ENCODE measurements around the gene STKLD1. TPM values are rescaled to one million over a fixed set of nuclear protein-coding genes. Genes with fewer than 3 reads are reported as not detected.

The STKLD1 gene
- total and polyA plus RNA-seq, 9 of the 15 experiments (the other 6 are each of a cell fraction or from before 2014, with no cell fraction given) = 0.10 to 0.65 (median 0.33) TPM; not detected in 2

DNA sequence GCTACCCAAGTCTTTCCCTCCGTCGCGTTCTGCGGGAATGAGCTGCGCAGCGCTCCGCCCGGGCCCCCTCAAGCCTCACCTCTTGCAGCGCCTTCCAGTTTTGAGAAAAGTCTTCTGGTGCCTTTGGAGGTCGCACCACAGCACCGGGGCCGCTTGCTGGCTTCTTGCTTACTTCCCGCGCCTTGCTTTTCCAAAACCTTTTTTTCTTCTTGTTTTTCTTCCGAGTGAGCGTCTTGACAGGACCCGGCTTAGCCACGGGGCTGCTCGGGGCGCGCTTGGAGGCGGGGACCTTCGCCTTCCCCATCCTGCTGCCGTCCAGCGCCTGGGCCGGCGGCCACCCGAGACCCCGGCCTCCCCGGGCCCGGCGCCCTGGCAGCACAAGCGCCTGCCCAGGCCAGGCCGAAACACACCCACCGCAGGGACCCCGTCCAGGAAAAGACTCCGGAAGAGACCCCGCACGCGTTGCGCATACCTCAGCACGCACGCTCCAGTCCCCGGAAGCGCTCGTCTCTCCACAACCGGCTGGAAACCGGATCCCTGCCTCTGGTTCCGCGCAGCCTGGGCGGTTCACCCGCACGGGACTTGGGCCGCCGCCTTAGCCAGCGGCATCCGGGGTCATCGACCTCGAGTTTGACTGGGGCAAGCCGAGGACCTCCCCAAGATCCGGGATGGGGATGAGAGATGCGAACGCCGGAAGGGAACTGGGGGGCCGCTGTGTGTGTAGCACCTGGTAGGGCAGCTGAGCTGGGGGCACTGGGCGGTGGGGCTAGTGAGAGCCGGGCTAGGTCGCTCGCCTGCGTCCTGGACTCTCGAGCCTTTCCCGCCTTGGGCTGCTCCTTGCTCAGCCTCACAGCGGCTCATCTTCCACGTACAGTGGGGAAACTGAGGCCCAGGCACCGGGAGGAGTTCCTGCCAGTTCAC, 41.6 kb downstream of the STKLD1 start, which contains the start of gene REXO4 (continued):
- TF ChIP-seq ETV6 (IDR thresholded peaks at IDR 0.05; ENCODE audit: borderline replicate concordance in 1 of 2, low read depth in 2 of 2, low read length in 1 of 2) (no peak), ETV6 (CRISPR knock-in tag; IDR thresholded peaks at IDR 0.05; ENCODE audit: borderline replicate concordance) (no peak), RAD51 (IDR thresholded peaks at IDR 0.05; ENCODE audit: borderline replicate concordance, low read depth) (peak; percentile 54; the same call in 1 of the 2 replicates), ESRRA (IDR thresholded peaks at IDR 0.05; ENCODE audit: borderline replicate concordance, low read depth) (peak; percentile 90), CREB1 (IDR thresholded peaks at IDR 0.05) (peak; percentile 19; the same call in 1 of the 2 replicates), CREB1 (CRISPR knock-in tag; IDR thresholded peaks at IDR 0.05) (no peak; the same call in 1 of the 2 replicates), TBL1XR1 (IDR thresholded peaks at IDR 0.05; ENCODE audit: low read length in 2 of 2) (no peak; a peak in 1 of 4 replicates), NCOA4 (IDR thresholded peaks at IDR 0.05; ENCODE audit: partially characterized antibody) (no peak), MCM7 (IDR thresholded peaks at IDR 0.05) (no peak), CBX8 (IDR thresholded peaks at IDR 0.05; ENCODE audit: borderline replicate concordance, extremely low read depth, low read depth, low read length, poor library complexity, severe bottlenecking) (no peak), SMARCA5 (IDR thresholded peaks at IDR 0.05) (no peak), DMBX1 (CRISPR knock-in tag; IDR thresholded peaks at IDR 0.05; ENCODE audit: borderline replicate concordance) (no peak), MYC (IDR thresholded peaks at IDR 0.05; ENCODE audit: low read depth, low read length) (peak; percentile 98), MYC (CRISPR knock-in tag; IDR thresholded peaks at IDR 0.05; ENCODE audit: borderline replicate concordance, low read depth) (peak; percentile 98), KAT2B (IDR thresholded peaks at IDR 0.05; ENCODE audit: low read depth, low read length) (no peak), SETDB1 (IDR thresholded peaks at IDR 0.05; ENCODE audit: low read length) (no peak), RBM17 (IDR thresholded peaks at IDR 0.05; ENCODE audit: borderline replicate concordance, low read depth, low read length) (no peak), TCF7L2 (IDR thresholded peaks at IDR 0.05; ENCODE audit: low read depth, low read length) (no peak), HOMEZ (CRISPR knock-in tag; IDR thresholded peaks at IDR 0.05) (no peak), ELF4 (CRISPR knock-in tag; IDR thresholded peaks at IDR 0.05) (no peak), PHTF2 (CRISPR knock-in tag; IDR thresholded peaks at IDR 0.05) (no peak), ZNF124 (CRISPR knock-in tag; IDR thresholded peaks at IDR 0.05) (no peak), NRF1 (conservative IDR thresholded peaks at IDR 0.05 in 1 of 2, IDR thresholded peaks at IDR 0.05 in 1 of 2) (peak; percentile 86 to 88), HDAC6 (IDR thresholded peaks at IDR 0.05; ENCODE audit: low read depth, low read length) (no peak), SMAD2 (IDR thresholded peaks at IDR 0.05; ENCODE audit: low read depth, low read length) (no peak)
- TF ChIP-seq, protein P1, sequence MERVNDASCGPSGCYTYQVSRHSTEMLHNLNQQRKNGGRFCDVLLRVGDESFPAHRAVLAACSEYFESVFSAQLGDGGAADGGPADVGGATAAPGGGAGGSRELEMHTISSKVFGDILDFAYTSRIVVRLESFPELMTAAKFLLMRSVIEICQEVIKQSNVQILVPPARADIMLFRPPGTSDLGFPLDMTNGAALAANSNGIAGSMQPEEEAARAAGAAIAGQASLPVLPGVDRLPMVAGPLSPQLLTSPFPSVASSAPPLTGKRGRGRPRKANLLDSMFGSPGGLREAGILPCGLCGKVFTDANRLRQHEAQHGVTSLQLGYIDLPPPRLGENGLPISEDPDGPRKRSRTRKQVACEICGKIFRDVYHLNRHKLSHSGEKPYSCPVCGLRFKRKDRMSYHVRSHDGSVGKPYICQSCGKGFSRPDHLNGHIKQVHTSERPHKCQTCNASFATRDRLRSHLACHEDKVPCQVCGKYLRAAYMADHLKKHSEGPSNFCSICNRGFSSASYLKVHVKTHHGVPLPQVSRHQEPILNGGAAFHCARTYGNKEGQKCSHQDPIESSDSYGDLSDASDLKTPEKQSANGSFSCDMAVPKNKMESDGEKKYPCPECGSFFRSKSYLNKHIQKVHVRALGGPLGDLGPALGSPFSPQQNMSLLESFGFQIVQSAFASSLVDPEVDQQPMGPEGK (CRISPR knock-in tag; IDR thresholded peaks at IDR 0.05; ENCODE audit: borderline replicate concordance) = no peak

All from K562 (cell line).